HG02973 (cell line): ENCODE measurements around the gene MYO18B.

ENCODE experiments used
- ATAC-seq: cut with Tn5 transposase; IDR thresholded peaks from one replicate; pipeline ENCODE4 v1.9.1; 2021; ENCODE audit warnings: moderate library complexity; ENCODE audit not compliant: unreplicated experiment

MYO18B gene

GRCh38 chr22:25818541-25818940 is 76.6 kb downstream of the MYO18B start:
- no peak for ATAC-seq

GRCh38 chr22:25822344-25822743 is 80.4 kb downstream of the MYO18B start:
- no peak for ATAC-seq

GRCh38 chr22:25823276-25823675 is 81.3 kb downstream of the MYO18B start:
- no peak for ATAC-seq

- no peak for ATAC-seq
Measured at GRCh38 chr22:25824828-25825423, 82.9 kb downstream of the MYO18B start.

- no peak for ATAC-seq
Measured at GRCh38 chr22:25827415-25827814, 85.4 kb downstream of the MYO18B start.

- no peak for ATAC-seq
Measured at GRCh38 chr22:25828422-25828821, 86.4 kb downstream of the MYO18B start.

- ATAC-seq: no peak
Measured at GRCh38 chr22:25829237-25829636, 87.2 kb downstream of the MYO18B start.

GRCh38 chr22:25829808-25830777 is 88.1 kb downstream of the MYO18B start:
- ATAC-seq: no peak

GRCh38 chr22:25833091-25833490 is 91.1 kb downstream of the MYO18B start:
- ATAC-seq: no peak

GRCh38 chr22:25833676-25834075 is 91.7 kb downstream of the MYO18B start:
- no peak for ATAC-seq

- no peak for ATAC-seq
Measured at GRCh38 chr22:25834490-25834889, 92.5 kb downstream of the MYO18B start.

GRCh38 chr22:25835348-25835747 is 93.4 kb downstream of the MYO18B start:
- no peak for ATAC-seq

- no peak for ATAC-seq
Measured at GRCh38 chr22:25837288-25837900, 95.4 kb downstream of the MYO18B start.

GRCh38 chr22:25838960-25839741 is 97.2 kb downstream of the MYO18B start:
- no peak for ATAC-seq

GRCh38 chr22:25839755-25840154 is 97.8 kb downstream of the MYO18B start:
- ATAC-seq: no peak

GRCh38 chr22:25840167-25840566 is 98.2 kb downstream of the MYO18B start:
- no peak for ATAC-seq

- no peak for ATAC-seq
Measured at GRCh38 chr22:25840891-25841290, 98.9 kb downstream of the MYO18B start.

- ATAC-seq: no peak
Measured at GRCh38 chr22:25841775-25842174, 99.8 kb downstream of the MYO18B start.

GRCh38 chr22:25843660-25844405 is 101.8 kb downstream of the MYO18B start:
- no peak for ATAC-seq

- ATAC-seq: no peak
Measured at GRCh38 chr22:25844601-25845000, 102.6 kb downstream of the MYO18B start.
